Measurements from ENCODE around the gene LMO7. TPM values are rescaled to one million over a fixed set of nuclear protein-coding genes. Genes with fewer than 3 reads are reported as not detected.

Gene LMO7
- total and polyA plus RNA-seq, 2 of the 13 experiments (the other 11 are each of a cell fraction or from before 2014, with no cell fraction given) = 34.0 to 121 TPM

DNA sequence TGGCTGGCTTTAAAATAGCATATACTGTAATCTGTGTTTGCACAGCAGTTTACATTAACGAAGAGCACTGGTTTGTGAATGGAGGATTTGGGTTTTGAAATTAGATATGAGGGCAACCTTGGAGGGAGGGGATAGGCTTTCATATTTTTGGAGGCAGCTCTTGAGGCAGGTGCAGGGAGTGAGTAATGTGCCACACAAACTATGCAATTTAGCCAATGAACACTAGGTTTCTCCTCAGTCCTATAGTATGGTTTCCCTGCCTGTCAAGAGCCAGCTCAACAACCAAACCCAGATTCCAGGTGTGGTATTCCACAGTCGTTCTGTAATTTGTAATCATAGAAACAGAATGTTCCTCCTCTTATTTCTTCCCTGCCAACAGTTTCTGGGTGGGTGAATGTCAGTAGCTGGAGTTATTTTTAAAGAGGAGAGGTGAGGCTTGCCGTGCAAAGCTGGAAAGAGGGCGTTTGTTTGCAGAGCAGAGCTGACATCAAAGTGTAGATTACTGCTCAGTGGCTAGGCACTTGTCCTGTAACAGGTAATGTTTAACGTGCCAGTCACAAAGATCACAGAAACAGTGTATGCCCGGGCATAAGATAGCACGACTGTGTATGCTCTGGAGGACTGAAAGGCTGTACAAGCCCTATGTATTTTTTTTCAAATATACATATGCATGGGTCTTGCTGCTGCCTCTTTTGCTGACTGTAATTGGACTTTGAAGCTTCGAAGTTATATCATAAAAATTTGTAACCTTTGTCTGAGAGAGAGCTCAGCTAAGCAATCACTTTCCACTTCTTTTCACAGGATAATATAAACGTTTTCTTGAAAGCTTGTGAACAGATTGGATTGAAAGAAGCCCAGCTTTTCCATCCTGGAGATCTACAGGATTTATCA lies 124.2 kb downstream of the LMO7 start (continued):
- TF ChIP-seq ZBTB49 (CRISPR knock-in tag; IDR thresholded peaks at IDR 0.05; ENCODE audit: borderline replicate concordance) (no peak), ZZZ3 (CRISPR knock-in tag; IDR thresholded peaks at IDR 0.05; ENCODE audit: borderline replicate concordance) (no peak), ZBTB1 (CRISPR knock-in tag; IDR thresholded peaks at IDR 0.05; ENCODE audit: borderline replicate concordance) (no peak), ZNF337 (CRISPR knock-in tag; IDR thresholded peaks at IDR 0.05; ENCODE audit: borderline replicate concordance, low read depth) (no peak), ZBTB3 (CRISPR knock-in tag; IDR thresholded peaks at IDR 0.05; ENCODE audit: borderline replicate concordance, low read depth) (no peak), ZNF839 (CRISPR knock-in tag; IDR thresholded peaks at IDR 0.05; ENCODE audit: borderline replicate concordance) (no peak), EED (CRISPR knock-in tag; IDR thresholded peaks at IDR 0.05) (no peak), ZNF549 (CRISPR knock-in tag; IDR thresholded peaks at IDR 0.05) (no peak), MAFF (IDR thresholded peaks at IDR 0.05; ENCODE audit: low read depth, low read length) (peak; percentile 64), TOPORS (CRISPR knock-in tag; IDR thresholded peaks at IDR 0.05) (no peak), ZNF18 (CRISPR knock-in tag; IDR thresholded peaks at IDR 0.05; ENCODE audit: insufficient replicate concordance) (no peak), ZMAT3 (CRISPR knock-in tag; conservative IDR thresholded peaks at IDR 0.05) (0 out of 2 replicates have a peak, but pooled peaks have one; percentile 63), ZSCAN25 (CRISPR knock-in tag; IDR thresholded peaks at IDR 0.05) (peak; percentile 96), RBFOX2 (IDR thresholded peaks at IDR 0.05; ENCODE audit: low read depth, low read length) (peak; percentile 64), MLLT10 (CRISPR knock-in tag; IDR thresholded peaks at IDR 0.05) (no peak), PATZ1 (CRISPR knock-in tag; IDR thresholded peaks at IDR 0.05) (no peak; the same call in 1 of the 2 replicates), PRDM4 (CRISPR knock-in tag; IDR thresholded peaks at IDR 0.05; ENCODE audit: borderline replicate concordance) (no peak), CCDC6 (CRISPR knock-in tag; IDR thresholded peaks at IDR 0.05) (0 out of 2 replicates have a peak, but pooled peaks have one; percentile 30)
- TF ChIP-seq, protein P1, sequence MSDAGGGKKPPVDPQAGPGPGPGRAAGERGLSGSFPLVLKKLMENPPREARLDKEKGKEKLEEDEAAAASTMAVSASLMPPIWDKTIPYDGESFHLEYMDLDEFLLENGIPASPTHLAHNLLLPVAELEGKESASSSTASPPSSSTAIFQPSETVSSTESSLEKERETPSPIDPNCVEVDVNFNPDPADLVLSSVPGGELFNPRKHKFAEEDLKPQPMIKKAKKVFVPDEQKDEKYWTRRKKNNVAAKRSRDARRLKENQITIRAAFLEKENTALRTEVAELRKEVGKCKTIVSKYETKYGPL (CRISPR knock-in tag; IDR thresholded peaks at IDR 0.05) = no peak

Data from HepG2 (cell line).